GM08714 (cell line): ENCODE data around the gene BASP1.
"Not testable (repeated sequence)": the region's sequence is repeated elsewhere in the genome, so short reads cannot be mapped to it uniquely, and the experiment has no call there.

ENCODE experiments used
- H3K4me3 ChIP-seq: fragments of 200-500 bp; sonication (Bioruptor generic); 2 replicates; pipeline ENCODE4 v1.5.1; 2014; ENCODE audit warnings: mild to moderate bottlenecking, low read length, inconsistent platforms
- ZNF274 ChIP-seq: IDR thresholded peaks from 2 replicates; pipeline ENCODE4 v1.6.1; 2012; ENCODE audit warnings: mild to moderate bottlenecking, low read depth, low read length

BASP1 gene

GRCh38 chr5:17243287-17244063, 26.0 kb downstream of the BASP1 start:
- TF ChIP-seq ZNF274: no peak
- no peak overlapping the region for H3K4me3 ChIP-seq

- no peak for TF ChIP-seq ZNF274
- H3K4me3 ChIP-seq: no peak overlapping the region
Measured at GRCh38 chr5:17249029-17249634, 31.7 kb downstream of the BASP1 start.

- H3K4me3 ChIP-seq: not testable (repeated sequence)
Measured at GRCh38 chr5:17249841-17250240, 32.4 kb downstream of the BASP1 start.

- H3K4me3 ChIP-seq: no peak overlapping the region
- no peak for TF ChIP-seq ZNF274
Measured at GRCh38 chr5:17252543-17252942, 35.1 kb downstream of the BASP1 start.

- TF ChIP-seq ZNF274: no peak
- no peak overlapping the region for H3K4me3 ChIP-seq
Measured at GRCh38 chr5:17255471-17256021, 38.1 kb downstream of the BASP1 start.

GRCh38 chr5:17256171-17256570, 38.7 kb downstream of the BASP1 start:
- no peak overlapping the region for H3K4me3 ChIP-seq
- TF ChIP-seq ZNF274: no peak

- TF ChIP-seq ZNF274: no peak
Measured at GRCh38 chr5:17256839-17257238, 39.4 kb downstream of the BASP1 start.

GRCh38 chr5:17257705-17258273, 40.4 kb downstream of the BASP1 start:
- no peak for TF ChIP-seq ZNF274
- H3K4me3 ChIP-seq: no peak overlapping the region

More at GRCh38 chr5:17256839-17257238, 39.4 kb downstream of the BASP1 start:
- H3K4me3 ChIP-seq: no peak overlapping the region

- no peak for TF ChIP-seq ZNF274
- no peak overlapping the region for H3K4me3 ChIP-seq
Measured at GRCh38 chr5:17258431-17258830, 41.0 kb downstream of the BASP1 start.

- H3K4me3 ChIP-seq: not testable (repeated sequence)
Measured at GRCh38 chr5:17259012-17259411, 41.6 kb downstream of the BASP1 start.

- no peak for TF ChIP-seq ZNF274
- H3K4me3 ChIP-seq: no peak overlapping the region
Measured at GRCh38 chr5:17259630-17260257, 42.3 kb downstream of the BASP1 start.

GRCh38 chr5:17260549-17260948, 43.1 kb downstream of the BASP1 start:
- no peak for TF ChIP-seq ZNF274
- H3K4me3 ChIP-seq: no peak overlapping the region

GRCh38 chr5:17261075-17261474, 43.6 kb downstream of the BASP1 start:
- no peak overlapping the region for H3K4me3 ChIP-seq
- TF ChIP-seq ZNF274: no peak

GRCh38 chr5:17265041-17265440, 47.6 kb downstream of the BASP1 start:
- H3K4me3 ChIP-seq: no peak overlapping the region

GRCh38 chr5:17267106-17267505, 49.7 kb downstream of the BASP1 start:
- no peak for TF ChIP-seq ZNF274
- no peak overlapping the region for H3K4me3 ChIP-seq

More at GRCh38 chr5:17265041-17265440, 47.6 kb downstream of the BASP1 start:
- TF ChIP-seq ZNF274: no peak
